ENCODE results near the gene DRC3. TPM values are rescaled to one million over a fixed set of nuclear protein-coding genes. Genes with fewer than 3 reads are reported as not detected.

The DRC3 gene
- total and polyA plus RNA-seq, 2 donors (not counting 3 experiments of a cell fraction or from before 2014, with no cell fraction given): 1.6 to 2.9 TPM

DNA sequence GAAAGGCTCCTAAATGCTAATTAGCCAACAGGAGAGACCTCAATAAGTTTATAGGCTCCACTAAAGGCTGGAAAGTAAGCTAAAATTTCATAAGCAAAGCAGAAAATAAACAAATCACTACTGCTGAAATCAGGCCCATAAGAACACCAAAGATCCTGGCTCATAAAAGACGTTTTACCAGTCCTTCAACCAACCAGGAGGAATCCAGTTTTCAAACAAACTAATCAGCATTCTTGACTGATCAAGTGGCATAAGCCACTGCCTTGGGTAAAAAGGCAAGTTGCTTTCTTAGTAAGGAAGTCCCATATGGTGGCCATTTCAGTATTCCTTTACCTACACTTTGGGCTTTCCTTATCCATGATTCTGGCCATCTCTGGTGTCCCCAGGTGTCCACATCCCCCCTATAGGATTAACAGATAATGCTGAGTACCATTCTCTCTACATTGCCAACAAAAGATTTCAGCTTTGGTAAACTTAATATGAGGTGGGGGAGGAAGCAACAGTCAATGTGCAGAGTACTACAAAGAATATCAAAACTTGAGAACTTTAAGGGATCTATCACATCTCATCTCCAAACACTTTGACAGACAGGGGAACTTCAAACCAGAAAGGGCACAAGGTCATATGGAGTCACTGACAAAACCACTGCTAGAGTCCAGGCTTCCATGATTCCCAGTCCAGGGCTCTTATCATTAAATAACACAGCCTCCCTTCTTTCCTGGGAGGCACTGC lies 1.8 kb upstream of the DRC3 start:
- Histone ChIP-seq H3K9ac (replicated peaks; ENCODE audit: extremely low read depth, insufficient read depth, low read length) (no peak overlapping the region), H3K27ac (ENCODE audit: insufficient read depth, low read depth, low read length) (no peak overlapping the region), H3K9me1 (replicated peaks; ENCODE audit: control insufficient read depth, extremely low read depth, insufficient read depth, low read length) (no peaks in the 10 kb centered on the region), H3K9me3 (replicated peaks; ENCODE audit: control insufficient read depth, insufficient read depth, low read length) (no peaks in the 10 kb centered on the region), H3K36me3 (ENCODE audit: control insufficient read depth in 2 of 2, extremely low read depth in 1 of 2, insufficient read depth in 2 of 2, low read length in 2 of 2) (no peaks in the 10 kb centered on the region), H3K4me1 (ENCODE audit: control insufficient read depth, extremely low read depth, insufficient read depth, low read length) (peaks cover 17% of the 10 kb centered on the region), H3K27me3 (ENCODE audit: control insufficient read depth in 2 of 2, insufficient read depth in 2 of 2, low read length in 2 of 2) (no peaks in the 10 kb centered on the region), H4K20me1 (replicated peaks; ENCODE audit: control insufficient read depth, extremely low read depth, insufficient read depth, low read length) (peaks cover 3% of the 10 kb centered on the region), H2AFZ (ENCODE audit: low read depth, low read length) (no peak overlapping the region), H3K79me2 (ENCODE audit: control insufficient read depth, insufficient read depth, low read length) (peaks cover 22% of the 10 kb centered on the region), H3K4me3 (replicated peaks in 1 of 3; ENCODE audit: insufficient read depth in 1 of 3, low read depth in 1 of 3, low read length in 3 of 3) (peak overlapping the region in 1 of 3 experiments; percentile 70), H3K4me2 (ENCODE audit: insufficient read depth, low read length) (peak overlapping the region; percentile 87)
- no peak for FAIRE-seq
- intact Hi-C loops (cut with micrococcal nuclease): no loop called here
- TF ChIP-seq, protein P1, sequence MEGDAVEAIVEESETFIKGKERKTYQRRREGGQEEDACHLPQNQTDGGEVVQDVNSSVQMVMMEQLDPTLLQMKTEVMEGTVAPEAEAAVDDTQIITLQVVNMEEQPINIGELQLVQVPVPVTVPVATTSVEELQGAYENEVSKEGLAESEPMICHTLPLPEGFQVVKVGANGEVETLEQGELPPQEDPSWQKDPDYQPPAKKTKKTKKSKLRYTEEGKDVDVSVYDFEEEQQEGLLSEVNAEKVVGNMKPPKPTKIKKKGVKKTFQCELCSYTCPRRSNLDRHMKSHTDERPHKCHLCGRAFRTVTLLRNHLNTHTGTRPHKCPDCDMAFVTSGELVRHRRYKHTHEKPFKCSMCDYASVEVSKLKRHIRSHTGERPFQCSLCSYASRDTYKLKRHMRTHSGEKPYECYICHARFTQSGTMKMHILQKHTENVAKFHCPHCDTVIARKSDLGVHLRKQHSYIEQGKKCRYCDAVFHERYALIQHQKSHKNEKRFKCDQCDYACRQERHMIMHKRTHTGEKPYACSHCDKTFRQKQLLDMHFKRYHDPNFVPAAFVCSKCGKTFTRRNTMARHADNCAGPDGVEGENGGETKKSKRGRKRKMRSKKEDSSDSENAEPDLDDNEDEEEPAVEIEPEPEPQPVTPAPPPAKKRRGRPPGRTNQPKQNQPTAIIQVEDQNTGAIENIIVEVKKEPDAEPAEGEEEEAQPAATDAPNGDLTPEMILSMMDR (IDR thresholded peaks at IDR 0.05; ENCODE audit: extremely low read depth in 1 of 2, insufficient read depth in 1 of 2, low read depth in 1 of 2, low read length in 2 of 2): no peak
- TF ChIP-seq MYC (IDR thresholded peaks at IDR 0.05; ENCODE audit: low read depth, low read length) (no peak), POLR2A (IDR thresholded peaks at IDR 0.05; ENCODE audit: low read depth, low read length) (no peak), JUN (IDR thresholded peaks at IDR 0.05; ENCODE audit: borderline replicate concordance, insufficient read depth, insufficient read length, low read depth) (no peak), EZH2 (IDR thresholded peaks at IDR 0.05; ENCODE audit: borderline replicate concordance, low read depth, low read length, severe bottlenecking) (no peak), POLR2AphosphoS5 (IDR thresholded peaks at IDR 0.05; ENCODE audit: insufficient read depth, low read depth, low read length) (no peak), GATA2 (IDR thresholded peaks at IDR 0.05; ENCODE audit: insufficient read depth, insufficient read length, low read depth, low read length) (no peak), FOS (IDR thresholded peaks at IDR 0.05; ENCODE audit: borderline replicate concordance, insufficient read depth, low read length) (no peak)
- TF ChIP-seq, protein P2, sequence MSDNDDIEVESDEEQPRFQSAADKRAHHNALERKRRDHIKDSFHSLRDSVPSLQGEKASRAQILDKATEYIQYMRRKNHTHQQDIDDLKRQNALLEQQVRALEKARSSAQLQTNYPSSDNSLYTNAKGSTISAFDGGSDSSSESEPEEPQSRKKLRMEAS (IDR thresholded peaks at IDR 0.05; ENCODE audit: insufficient read depth, insufficient read length): no peak
- no peak for DNase-seq (ENCODE audit: low read depth, low spot score)
- dilution Hi-C loops (cut with MboI; ENCODE audit: extremely low pct_ligation_motif_present, low sequenced_read_pairs): no loop called here
- ChIA-PET CTCF (interaction anchor here (1.1 to 3.0 kb wide), 4 partner anchors 9 to 53 kb away, joined by 3 to 21 read pairs (median 3); no protein-coding TSS in a partner anchor), POLR2A (no interaction called here)
- TSS peak; percentile 41 for BruUV-seq (replicated peaks)
